ENCODE measurements around the gene PLD6.

Gene PLD6

GRCh38 chr17:17180141-17180603, 26.0 kb downstream of the PLD6 start:
- FAIRE-seq (no peak), DNase-seq (ENCODE audit: insufficient read length, low spot score) (no peak)

DNA sequence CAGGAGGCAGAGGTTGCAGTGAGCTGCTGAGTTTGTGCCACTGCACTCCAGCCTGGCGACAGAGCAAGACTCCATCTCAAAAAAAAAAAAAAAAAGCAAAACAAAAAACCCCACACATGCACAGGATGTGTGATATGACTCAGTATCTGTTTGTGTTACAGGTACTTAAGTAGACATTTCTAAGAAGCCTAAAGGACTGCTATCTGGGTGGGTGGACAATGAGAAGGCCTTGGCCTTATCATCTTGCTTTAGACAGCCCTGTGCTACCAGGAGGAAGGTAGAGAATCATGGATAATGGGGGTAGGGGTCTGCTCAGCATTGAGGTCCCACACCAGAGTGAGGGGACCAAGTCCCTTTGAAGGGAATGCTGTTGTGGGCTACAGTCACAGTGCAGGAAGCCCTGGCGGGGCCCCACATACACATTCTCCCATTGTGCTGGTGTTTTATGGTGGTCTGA, 26.7 kb downstream of the PLD6 start:
- FAIRE-seq = peak; percentile 33
- DNase-seq (ENCODE audit: insufficient read length, low spot score) = no peak

DNA sequence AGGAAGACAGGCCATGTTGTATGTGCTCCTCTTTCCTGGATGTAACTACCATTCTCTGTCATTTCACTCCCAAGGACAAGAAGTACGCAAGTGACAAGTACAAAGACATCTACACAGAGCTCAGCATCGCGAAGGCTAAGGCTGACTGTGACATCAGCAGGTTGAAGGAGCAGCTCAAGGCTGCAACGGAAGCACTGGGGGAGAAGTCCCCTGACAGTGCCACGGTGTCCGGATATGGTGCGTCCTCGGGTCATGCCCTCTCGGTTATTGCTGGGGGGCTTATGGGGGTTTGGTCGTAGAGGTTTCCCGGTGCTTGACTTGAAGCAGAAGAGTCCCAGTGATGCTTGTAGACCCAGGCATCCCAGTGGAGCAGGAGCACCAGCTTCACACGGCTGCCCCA, 29.0 kb downstream of the PLD6 start:
- FAIRE-seq (no peak), DNase-seq (ENCODE audit: insufficient read length, low spot score) (no peak)

DNA sequence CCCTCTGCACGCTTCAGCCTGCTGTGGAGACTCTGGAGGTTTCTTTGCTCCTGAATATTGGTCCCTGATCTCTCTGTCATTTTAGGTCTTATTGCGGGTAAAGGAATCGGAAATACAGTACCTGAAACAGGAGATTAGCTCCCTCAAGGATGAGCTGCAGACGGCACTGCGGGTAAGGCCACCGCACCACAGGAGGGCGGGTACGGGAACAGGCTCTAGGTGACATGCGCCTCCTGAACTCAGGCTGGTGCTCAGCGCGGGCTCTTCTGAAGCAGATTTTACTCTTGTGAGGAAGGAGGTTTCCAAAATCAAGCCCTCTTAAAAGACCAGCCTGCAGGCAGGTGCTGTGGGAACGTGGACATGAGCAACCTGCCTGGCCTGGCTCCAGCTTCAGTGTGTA, 29.8 kb downstream of the PLD6 start:
- no peak for DNase-seq (ENCODE audit: insufficient read length, low spot score)
- FAIRE-seq = no peak

DNA sequence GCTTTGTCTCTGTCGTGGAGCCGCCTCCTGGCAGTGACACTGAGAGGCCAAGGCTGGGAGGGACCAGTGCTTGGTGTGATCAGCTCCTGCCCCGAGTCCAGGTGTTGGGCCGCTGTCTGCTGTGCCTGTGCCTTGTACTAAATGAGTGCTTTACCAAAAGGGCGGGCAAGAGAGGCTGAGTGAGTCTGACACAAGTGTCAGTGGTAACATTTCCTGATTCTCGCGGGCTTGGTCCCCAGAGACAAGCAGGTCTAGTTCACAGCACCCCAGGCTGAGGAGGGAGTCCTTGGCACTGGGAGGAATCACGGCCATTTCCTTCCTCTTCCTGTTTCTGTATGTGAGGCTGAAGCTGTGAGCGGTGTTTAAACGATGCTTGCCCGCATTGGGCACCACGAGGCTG, 30.2 kb downstream of the PLD6 start:
- FAIRE-seq (peak; percentile 73), DNase-seq (ENCODE audit: insufficient read length, low spot score) (peak; percentile 44)

- DNase-seq (ENCODE audit: insufficient read length, low spot score) = no peak
- no peak for FAIRE-seq
Measured at GRCh38 chr17:17175340-17175739, 30.8 kb downstream of the PLD6 start.

GRCh38 chr17:17173921-17174320, 32.2 kb downstream of the PLD6 start:
- DNase-seq (ENCODE audit: insufficient read length, low spot score) = no peak
- FAIRE-seq = no peak

- DNase-seq (ENCODE audit: insufficient read length, low spot score) (no peak), FAIRE-seq (no peak)
Measured at GRCh38 chr17:17172990-17173389, 33.1 kb downstream of the PLD6 start.

DNA sequence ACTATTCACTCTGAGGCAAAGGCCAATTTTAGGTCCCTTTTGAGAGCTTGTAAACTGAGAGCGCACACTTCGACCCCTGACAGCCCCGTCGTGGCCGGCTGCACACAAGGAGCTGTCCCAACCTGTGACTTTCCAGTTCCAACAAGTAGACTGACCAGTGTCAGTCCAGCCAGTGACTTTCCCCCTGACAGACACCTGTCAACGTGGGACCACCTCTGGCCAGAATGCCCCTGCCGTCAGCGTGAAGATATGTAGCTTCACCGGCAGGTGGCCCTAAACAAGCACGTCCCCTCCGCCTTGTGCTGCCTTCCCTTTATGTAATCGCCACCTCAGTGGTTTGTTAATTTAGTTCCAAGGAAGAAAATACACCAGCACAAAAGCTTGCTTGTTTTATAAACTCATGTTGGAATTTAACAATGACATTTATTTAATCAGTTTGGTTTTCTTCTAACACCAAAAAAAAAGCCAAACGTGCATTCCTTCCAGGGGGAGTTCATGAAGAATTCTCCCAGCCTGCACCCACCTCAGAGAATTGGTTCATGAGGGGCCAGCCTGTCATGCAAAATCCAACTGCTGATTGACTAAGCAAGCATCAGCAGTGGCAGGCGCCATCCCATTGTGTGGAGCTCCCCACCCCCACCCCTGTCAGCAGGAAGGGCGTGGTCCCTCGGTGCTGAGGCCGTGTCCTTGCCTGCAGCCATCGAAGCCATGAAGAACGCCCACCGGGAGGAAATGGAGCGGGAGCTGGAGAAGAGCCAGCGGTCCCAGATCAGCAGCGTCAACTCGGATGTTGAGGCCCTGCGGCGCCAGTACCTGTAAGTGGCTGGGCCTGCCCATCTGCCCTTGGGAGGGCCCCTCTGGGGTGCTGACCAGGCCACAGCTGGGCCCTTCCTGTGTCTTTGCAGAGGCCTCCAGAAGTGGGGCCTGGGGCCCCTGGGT, 33.9 kb downstream of the PLD6 start:
- FAIRE-seq (no peak), DNase-seq (ENCODE audit: insufficient read length, low spot score) (no peak)

DNA sequence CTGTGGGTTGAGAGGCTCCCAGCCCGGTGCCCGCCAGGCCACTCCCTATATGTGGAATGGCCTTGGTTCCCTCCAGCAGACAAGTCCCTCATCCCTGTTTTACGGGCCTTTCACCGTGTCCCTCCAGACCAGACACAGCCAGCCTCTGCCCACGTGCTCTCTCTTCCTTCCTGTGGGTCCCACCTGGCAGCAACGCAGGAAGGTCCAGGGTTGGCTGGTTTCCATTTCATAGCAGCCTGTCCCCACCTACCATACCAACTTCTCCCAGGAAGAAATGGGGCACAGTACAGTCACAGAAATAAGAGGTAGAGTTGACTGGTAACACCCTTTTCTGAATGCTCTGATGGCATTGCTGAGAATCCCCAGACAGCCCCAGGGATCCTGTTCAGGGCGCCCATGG, 34.9 kb downstream of the PLD6 start:
- FAIRE-seq = no peak

GRCh38 chr17:17170346-17170985, 35.7 kb downstream of the PLD6 start:
- DNase-seq (ENCODE audit: insufficient read length, low spot score) = no peak

More for the DNA sequence above, 34.9 kb downstream of the PLD6 start:
- no peak for DNase-seq (ENCODE audit: insufficient read length, low spot score)

GRCh38 chr17:17169396-17169795, 36.7 kb downstream of the PLD6 start:
- DNase-seq (ENCODE audit: insufficient read length, low spot score) (no peak), FAIRE-seq (no peak)

More at GRCh38 chr17:17170346-17170985, 35.7 kb downstream of the PLD6 start:
- no peak for FAIRE-seq

DNA sequence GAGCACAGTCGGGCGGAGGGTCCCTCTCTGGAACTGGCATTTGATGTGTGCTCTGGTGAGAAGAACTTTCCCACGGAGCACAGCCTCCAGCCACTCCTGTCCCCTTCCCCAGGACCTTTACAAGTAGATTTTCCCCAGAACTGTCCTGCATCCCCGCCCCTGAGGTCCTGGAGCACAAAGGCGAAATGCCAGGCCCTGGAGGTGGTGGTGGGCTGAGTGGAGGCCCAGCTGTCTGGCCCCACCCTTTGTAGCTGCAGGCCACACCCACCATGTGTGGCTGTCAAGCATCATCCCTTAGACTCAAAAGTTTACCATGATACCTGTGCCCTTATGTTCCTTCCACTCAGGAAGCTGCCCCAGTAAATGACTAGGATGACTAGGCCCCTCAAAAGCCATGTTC, 37.7 kb downstream of the PLD6 start:
- DNase-seq (ENCODE audit: insufficient read length, low spot score) (no peak), FAIRE-seq (no peak)

DNA sequence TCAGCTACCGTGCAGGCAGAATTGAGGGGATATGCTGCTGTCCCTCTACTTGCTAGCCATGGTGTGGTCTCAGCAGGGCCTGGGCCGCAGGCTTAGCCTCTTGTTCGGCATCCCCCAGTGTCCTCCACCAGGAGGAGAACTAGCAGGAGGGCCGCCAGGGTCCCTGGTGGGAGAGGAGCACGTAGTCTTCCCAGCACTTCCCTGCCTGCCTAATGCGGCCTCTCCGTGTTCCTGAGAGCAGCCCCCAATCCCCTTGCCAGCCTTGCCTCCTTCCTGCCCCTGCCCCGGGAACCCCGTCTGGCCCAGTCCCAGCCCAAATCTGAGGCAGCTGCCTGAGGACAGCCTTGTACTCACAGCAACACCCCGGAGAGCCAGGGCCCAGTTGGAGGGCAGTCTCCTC, 38.1 kb downstream of the PLD6 start:
- DNase-seq (ENCODE audit: insufficient read length, low spot score) (no peak), FAIRE-seq (no peak)

DNA sequence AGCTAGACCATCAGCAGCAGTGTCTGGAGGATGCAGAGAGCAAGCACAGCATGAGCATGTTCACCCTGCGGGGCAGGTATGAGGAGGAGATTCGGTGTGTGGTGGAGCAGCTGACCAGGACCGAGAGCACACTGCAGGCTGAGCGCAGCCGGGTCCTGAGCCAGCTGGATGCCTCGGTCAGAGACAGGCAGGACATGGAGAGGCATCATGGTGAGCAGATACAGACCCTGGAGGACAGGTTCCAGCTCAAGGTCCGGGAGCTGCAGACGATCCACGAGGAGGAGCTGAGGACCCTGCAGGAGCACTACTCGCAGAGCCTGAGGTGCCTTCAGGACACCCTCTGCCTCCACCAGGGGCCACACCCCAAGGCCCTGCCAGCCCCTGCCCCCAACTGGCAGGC, 38.8 kb downstream of the PLD6 start:
- FAIRE-seq (no peak), DNase-seq (ENCODE audit: insufficient read length, low spot score) (no peak)

DNA sequence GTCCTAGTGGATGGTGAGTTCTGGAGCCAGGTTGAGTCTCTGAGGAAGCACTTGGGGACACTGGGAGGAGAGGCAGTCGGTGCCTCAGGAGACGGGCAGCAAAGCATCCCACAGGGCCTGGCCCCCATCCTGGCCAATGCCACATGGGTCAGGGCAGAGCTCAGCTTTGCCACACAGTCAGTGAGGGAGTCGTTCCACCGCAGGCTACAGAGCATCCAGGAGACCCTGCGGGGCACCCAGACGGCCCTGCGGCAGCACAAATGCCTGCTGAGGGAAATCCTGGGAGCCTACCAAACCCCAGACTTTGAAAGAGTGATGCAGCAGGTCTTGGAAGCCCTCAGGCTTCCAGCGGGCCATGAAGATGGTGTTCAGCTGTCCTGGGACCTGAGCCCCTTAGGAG, 39.7 kb downstream of the PLD6 start:
- DNase-seq (ENCODE audit: insufficient read length, low spot score) (no peak), FAIRE-seq (no peak)

GRCh38 chr17:17165666-17166308, 40.3 kb downstream of the PLD6 start:
- DNase-seq (ENCODE audit: insufficient read length, low spot score) = no peak
- no peak for FAIRE-seq

DNA sequence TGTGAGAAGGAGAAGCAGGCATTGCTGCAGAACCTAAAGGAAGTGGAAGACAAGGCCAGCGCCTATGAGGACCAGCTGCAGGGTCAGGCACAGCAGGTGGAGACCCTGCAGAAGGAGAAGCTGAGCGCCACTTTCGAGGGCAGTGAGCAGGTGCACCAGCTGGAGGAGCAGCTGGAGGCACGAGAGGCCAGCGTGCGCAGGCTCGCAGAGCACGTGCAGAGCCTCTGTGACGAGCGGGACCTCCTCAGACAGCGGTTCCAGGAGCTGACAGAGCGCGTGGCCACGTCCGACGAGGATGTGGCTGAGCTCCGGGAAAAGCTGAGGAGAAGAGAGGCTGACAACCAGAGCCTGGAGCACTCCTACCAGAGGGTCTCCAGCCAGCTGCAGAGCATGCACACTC, 41.5 kb downstream of the PLD6 start:
- FAIRE-seq (no peak), DNase-seq (ENCODE audit: insufficient read length, low spot score) (no peak)

DNA sequence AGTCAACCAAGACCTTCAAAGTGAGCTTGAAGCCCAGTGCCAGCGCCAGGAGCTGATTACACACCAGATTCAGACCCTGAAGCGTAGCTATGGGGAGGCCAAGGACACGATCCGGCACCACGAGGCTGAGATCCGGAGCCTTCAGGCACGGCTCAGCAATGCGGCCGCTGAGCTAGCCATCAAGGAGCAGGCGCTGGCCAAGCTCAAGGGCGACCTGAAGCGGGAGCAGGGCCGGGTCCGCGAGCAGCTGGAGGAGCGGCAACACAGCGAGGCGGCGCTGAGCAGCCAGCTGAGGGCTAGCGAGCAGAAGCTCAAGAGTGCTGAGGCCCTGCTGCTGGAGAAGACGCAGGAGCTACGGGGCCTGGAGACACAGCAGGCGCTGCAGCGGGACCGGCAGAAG, 42.0 kb downstream of the PLD6 start:
- FAIRE-seq (no peak), DNase-seq (ENCODE audit: insufficient read length, low spot score) (no peak)

- DNase-seq (ENCODE audit: insufficient read length, low spot score) (no peak), FAIRE-seq (no peak)
Measured at GRCh38 chr17:17161759-17162158, 44.4 kb downstream of the PLD6 start.

- FAIRE-seq (no peak), DNase-seq (ENCODE audit: insufficient read length, low spot score) (no peak)
Measured at GRCh38 chr17:17161121-17161520, 45.0 kb downstream of the PLD6 start.
